OCI-LY1 (cell line): Measurements from ENCODE around the gene FGF5.

ENCODE experiments used
- EZH2 ChIP-seq: fragments of 200-600 bp; sonication (generic), shearing (Covaris generic); IDR thresholded peaks from 2 replicates; pipeline ENCODE4 v1.8.0; 2017; ENCODE audit warnings: borderline replicate concordance, mixed run types, mild to moderate bottlenecking, antibody characterized with exemption, low read length, moderate library complexity, mixed read lengths
- TF ChIP-seq, protein P1 (sequence below): fragments of 200-600 bp; sonication (generic), shearing (Covaris generic); IDR thresholded peaks from 2 replicates; pipeline ENCODE4 v1.5.1; 2017; ENCODE audit warnings: mild to moderate bottlenecking, antibody characterized with exemption, low read length, moderate library complexity, mixed read lengths

- TF ChIP-seq, protein P1, sequence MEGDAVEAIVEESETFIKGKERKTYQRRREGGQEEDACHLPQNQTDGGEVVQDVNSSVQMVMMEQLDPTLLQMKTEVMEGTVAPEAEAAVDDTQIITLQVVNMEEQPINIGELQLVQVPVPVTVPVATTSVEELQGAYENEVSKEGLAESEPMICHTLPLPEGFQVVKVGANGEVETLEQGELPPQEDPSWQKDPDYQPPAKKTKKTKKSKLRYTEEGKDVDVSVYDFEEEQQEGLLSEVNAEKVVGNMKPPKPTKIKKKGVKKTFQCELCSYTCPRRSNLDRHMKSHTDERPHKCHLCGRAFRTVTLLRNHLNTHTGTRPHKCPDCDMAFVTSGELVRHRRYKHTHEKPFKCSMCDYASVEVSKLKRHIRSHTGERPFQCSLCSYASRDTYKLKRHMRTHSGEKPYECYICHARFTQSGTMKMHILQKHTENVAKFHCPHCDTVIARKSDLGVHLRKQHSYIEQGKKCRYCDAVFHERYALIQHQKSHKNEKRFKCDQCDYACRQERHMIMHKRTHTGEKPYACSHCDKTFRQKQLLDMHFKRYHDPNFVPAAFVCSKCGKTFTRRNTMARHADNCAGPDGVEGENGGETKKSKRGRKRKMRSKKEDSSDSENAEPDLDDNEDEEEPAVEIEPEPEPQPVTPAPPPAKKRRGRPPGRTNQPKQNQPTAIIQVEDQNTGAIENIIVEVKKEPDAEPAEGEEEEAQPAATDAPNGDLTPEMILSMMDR, result no peak
- no peak for TF ChIP-seq EZH2
Observed at GRCh38 chr4:80334568-80334967, 68.1 kb downstream of the FGF5 start.
